ENCODE results near the gene REXO1. TPM values are rescaled to one million over a fixed set of nuclear protein-coding genes. Genes with fewer than 3 reads are reported as not detected.

REXO1 gene
- total and polyA plus RNA-seq, 2 donors (not counting 1 experiment from before 2014, with no cell fraction given): 72.6 to 898 TPM

GRCh38 chr19:1874554-1875185 is 26.4 kb upstream of the REXO1 start:
- Histone ChIP-seq H3K27me3 (replicated peaks in 1 of 4; ENCODE audit: control extremely low read depth in 1 of 4, control insufficient read depth in 3 of 4, insufficient read depth in 4 of 4, low read length in 3 of 4) (no peaks in the 10 kb centered on the region), H3K4me2 (replicated peaks; ENCODE audit: low read depth, low read length, poor library complexity, severe bottlenecking) (peak overlapping the region; percentile 99), H2AFZ (ENCODE audit: insufficient read depth, low read depth, low read length, poor library complexity, severe bottlenecking) (no peak overlapping the region), H3K4me1 (ENCODE audit: control insufficient read depth in 2 of 2, insufficient read depth in 2 of 2, low read length in 2 of 2) (peaks cover 20 to 36% of the 10 kb centered on the region in 2 donors), H3K4me3 (ENCODE audit: control extremely low read depth in 1 of 5, extremely low read depth in 1 of 5, insufficient read depth in 1 of 5, low read depth in 2 of 5, low read length in 4 of 5) (peak overlapping the region; percentile 81 to 97 (median 92)), H3K9me3 (ENCODE audit: control extremely low read depth in 1 of 3, control insufficient read depth in 2 of 3, insufficient read depth in 1 of 3, low read length in 2 of 3) (no peaks in the 10 kb centered on the region), H3K79me2 (ENCODE audit: control insufficient read depth, insufficient read depth, low read length) (peaks cover 67% of the 10 kb centered on the region), H3K36me3 (replicated peaks in 1 of 2; ENCODE audit: control extremely low read depth in 1 of 2, control insufficient read depth in 1 of 2, extremely low read depth in 1 of 2, insufficient read depth in 2 of 2, low read length in 1 of 2) (peaks cover 0 to 24% of the 10 kb centered on the region in 2 experiments), H3K9ac (ENCODE audit: low read length) (peak overlapping the region; percentile 98), H3K27ac (ENCODE audit: low read length in 2 of 2) (peak overlapping the region in 1 of 2 donors; percentile 96), H4K20me1 (ENCODE audit: control insufficient read depth, insufficient read depth, low read length, poor library complexity, severe bottlenecking) (peaks cover 50% of the 10 kb centered on the region)
- H3K27ac Mint-ChIP-seq: peak overlapping the region; percentile 94
- intact Hi-C loops (cut with micrococcal nuclease): loop anchor here (10.0 kb wide), 1 partner anchor 140 kb away; the partner anchor contains the start of gene BTBD2
- ATAC-seq (ENCODE audit: low read depth) (no peak), DNase-seq (no peak)
- ChIA-PET CTCF (interaction anchor here (0.6 to 2.7 kb wide), 8 partner anchors 8 to 420 kb away, joined by 3 to 19 read pairs (median 5); partner anchors contain the start of gene REXO1), POLR2A (interaction anchor here (0.6 to 1.6 kb wide), 6 partner anchors 9 to 40 kb away, joined by 3 to 15 read pairs (median 4); partner anchors contain the start of gene ABHD17A)
- no peaks in the 10 kb centered on the region for H3K27me3 Mint-ChIP-seq
- WGBS (ENCODE audit: insufficient coverage): 0% methylated on average over 1 of the region's 16 CpGs
- H3K4me1 Mint-ChIP-seq: peaks cover 27% of the 10 kb centered on the region
- H3K9me3 Mint-ChIP-seq (ENCODE audit: insufficient read depth): no peaks in the 10 kb centered on the region
- TF ChIP-seq CTCF (IDR thresholded peaks at IDR 0.05): no peak
- TF ChIP-seq EZH2 (IDR thresholded peaks at IDR 0.05; ENCODE audit: borderline replicate concordance, insufficient read depth, low read depth, low read length, poor library complexity, severe bottlenecking): no peak
- peak overlapping the region; percentile 99 for H3K4me3 Mint-ChIP-seq
